ENCODE results near the gene SAMD1.
A peak's percentile ranks its signal among the peaks of the same experiment; 100 is the strongest.

Gene SAMD1

DNA sequence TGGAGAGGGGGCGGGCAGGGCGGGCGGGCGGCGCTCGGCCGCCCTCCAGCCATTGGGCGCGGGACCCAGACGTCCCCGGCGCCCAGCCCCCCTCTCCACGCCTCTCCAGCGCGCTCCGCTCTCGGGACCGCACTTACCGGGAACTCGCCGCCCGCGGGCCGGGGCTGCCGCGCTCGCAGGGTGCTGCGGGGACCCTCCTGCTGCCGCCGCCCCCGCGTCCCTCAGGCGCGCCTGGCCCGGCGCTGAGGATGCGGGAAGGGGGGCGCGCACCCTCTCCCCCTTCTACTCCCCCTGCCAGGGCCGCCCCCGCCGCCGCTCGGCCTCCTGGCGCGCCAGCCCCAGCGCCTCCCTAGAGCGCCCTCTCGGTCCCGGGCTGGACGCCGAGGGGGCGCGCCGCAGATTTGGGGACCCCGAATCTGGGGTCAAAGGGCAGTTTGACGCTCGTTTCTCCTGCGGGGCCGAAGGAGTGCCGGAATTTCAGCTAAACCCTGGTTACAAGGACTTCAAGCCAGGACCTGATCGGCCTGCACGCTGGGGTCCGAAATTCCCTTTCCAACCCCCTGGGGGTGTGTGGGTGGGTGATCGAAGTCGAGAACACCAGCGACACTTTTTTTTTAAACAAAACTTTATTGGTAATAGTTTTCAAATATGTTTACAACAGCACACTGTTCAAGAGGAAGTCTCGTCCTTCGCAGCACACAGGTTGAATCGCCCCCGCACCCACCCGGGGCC lies 696 bp upstream of the SAMD1 start:
- TF ChIP-seq ZNF274 (IDR thresholded peaks at IDR 0.05; ENCODE audit: low read depth, low read length), result no peak
- peak overlapping the region; percentile 85 for H3K4me3 ChIP-seq (ENCODE audit: low read length)

DNA sequence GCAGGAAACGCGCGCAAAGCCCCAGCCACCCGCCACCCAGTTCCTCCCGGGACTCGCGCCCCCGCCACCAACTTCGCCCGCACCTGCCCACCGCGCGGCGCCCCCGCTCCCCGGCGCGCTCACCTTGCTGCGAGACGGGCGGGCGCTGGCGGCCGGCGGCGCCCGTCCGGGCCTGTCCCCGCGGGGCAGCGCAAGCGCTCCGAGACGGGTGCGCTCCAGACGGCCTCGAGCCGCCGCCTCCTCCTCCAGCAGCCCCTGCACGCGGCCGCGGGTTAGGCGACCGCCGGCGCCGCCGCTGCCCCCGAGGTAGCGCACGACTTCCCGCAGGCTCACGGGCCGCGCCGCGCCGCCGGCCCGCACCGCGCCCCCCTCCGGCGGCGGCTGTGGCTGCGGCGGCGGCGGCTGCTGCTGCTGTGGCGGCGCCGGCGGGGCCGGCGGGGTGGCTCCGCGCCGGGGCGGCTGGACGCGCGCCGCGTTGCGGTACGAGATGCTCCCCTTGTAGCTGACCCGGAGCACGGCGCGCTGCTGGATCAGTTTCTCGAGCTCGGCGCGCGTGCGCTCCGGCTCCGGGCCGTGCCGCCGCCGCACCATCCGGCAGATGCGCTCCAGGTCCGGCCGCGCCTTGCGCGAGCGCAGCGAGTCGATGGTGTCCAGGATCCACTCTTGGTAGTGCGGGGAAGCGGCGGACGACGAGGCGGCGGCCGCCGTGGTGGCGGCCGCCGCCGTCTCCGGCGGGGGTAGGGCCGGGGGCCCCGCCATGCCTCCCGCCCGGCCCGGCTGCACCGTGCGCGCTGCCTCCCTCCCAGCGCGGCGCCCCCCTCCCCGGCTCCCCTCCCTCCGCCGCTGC lies 666 bp downstream of the SAMD1 start:
- TF ChIP-seq ZNF274 (IDR thresholded peaks at IDR 0.05; ENCODE audit: low read depth, low read length), result no peak
- H3K4me3 ChIP-seq (ENCODE audit: low read length), result peak overlapping the region; percentile 73

- no peak for TF ChIP-seq ZNF274 (IDR thresholded peaks at IDR 0.05; ENCODE audit: low read depth, low read length)
- H3K4me3 ChIP-seq (ENCODE audit: low read length), result peak overlapping the region; percentile 47; the same call in 1 of the 2 replicates
Measured at GRCh38 chr19:14089412-14089661, 1.2 kb downstream of the SAMD1 start.

DNA sequence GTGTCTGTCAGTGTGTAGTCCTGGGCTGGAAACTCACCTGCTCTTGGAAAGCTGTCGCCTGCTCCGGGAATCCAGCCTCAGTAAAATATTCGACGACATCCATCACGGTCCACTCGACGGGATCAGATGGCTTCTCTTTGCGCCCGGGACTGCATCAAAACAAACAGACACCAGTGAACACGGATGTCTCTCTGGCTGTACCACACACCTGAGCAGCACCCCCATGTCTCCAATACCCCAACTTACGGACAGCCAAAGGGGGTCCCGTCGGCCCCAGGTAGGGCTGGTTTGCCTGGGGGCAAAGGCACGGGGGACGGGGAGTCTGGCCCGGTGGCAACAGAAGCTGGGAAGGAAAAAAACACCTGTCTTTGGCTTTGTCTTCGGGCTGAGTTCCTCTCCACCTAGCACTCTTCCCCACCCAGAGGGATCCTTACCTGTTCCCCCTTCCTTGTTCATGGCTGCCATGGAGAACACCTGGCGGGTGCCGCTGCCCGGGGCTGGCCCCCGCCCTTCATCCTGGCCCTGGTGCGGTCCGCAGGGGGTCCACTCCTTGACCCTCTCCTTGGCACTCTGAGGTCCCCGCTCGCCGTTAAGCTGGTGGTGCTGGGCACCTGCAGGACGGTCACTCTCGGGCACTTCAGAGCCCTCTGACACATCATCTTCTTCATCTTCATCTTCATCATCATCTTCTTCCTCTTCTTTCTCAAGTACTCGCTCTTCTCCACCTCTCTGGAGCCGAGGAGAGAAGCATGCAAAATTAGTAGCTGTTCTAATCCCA lies 1.7 kb downstream of the SAMD1 start:
- peak overlapping the region; percentile 47; the same call in 1 of the 2 replicates for H3K4me3 ChIP-seq (ENCODE audit: low read length)
- TF ChIP-seq ZNF274 (IDR thresholded peaks at IDR 0.05; ENCODE audit: low read depth, low read length), result no peak

DNA sequence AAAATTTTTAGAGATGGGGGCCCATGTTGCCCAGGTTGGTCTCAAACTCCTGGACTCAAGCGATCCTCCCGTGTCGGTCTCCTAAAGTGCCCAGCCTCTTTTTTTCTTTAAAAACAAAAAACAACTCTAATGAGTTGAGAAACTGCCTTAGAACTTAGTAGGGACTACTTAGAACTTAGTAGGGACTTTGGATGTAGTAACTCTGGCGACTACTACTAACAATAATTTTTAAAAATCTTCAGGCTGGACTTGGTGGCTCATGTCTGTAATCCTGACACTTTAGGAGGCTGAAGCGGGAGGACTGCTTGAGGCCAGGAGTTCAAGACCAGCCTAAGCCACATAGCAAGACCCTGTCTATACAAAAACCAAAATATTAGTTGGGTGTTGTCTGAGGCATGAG lies 4.5 kb downstream of the SAMD1 start:
- no peak for TF ChIP-seq ZNF274 (IDR thresholded peaks at IDR 0.05; ENCODE audit: low read depth, low read length)
- H3K4me3 ChIP-seq (ENCODE audit: low read length), result no peak overlapping the region

DNA sequence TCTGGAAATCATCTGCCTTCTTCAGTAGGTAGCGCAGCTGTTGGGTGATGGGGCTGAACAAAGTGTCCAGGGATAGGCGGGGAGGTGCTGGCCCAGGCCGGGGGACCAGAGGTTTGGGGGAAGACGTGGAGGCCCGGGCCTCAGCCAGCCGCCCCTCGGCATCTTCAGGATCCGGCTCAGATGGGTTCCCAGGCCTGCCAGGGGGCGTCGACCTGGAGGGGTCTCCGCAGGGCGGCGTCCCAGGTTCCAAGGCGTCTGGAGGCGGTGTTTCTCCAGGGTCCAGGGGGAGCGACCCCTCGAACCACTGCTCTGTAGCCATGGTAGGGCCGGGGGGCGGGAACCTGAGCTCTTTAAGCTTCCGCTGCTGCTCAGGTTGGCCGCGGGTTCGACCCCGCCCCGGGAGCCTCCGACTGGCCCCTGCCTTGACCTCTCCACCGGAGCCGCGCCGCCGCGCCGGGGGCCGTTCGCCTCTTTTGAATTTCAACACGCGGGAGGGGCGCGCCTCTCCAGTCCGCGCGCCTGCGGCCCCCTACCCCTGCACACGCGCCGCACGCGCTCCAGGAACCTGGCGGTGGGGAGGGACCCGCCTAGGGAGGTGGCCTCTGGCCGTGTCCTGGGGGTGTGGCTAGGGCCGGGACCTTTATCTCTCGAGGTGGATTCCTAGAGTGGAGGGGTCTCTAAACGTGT lies 5.1 kb downstream of the SAMD1 start, which contains the start of gene C19orf67:
C19orf67 (minus strand) TSS at position 475 of the 687 bp plus-strand sequence; CDS start at position 319, 156 bp downstream.
- H3K4me3 ChIP-seq (ENCODE audit: low read length), result no peak within 1 kb of the TSS
- TF ChIP-seq ZNF274 (IDR thresholded peaks at IDR 0.05; ENCODE audit: low read depth, low read length), result no peak

DNA sequence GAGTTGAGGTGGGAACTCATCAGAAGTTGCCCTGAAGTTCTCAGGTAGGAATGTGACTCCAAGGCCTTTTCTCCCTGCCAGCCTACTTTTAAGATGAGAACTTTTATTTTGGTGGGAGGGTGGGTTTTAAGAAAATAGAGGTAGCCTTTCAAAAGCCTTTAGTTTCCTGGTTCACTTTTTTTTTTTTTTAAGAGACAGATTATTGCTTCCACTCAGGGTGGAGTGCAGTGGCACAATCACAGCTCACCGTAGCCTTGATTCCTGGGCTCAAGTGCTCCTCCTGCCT lies 7.9 kb downstream of the SAMD1 start:
- TF ChIP-seq ZNF274 (IDR thresholded peaks at IDR 0.05; ENCODE audit: low read depth, low read length), result no peak
- peak overlapping the region; percentile 85; the same call in 1 of the 2 replicates for H3K4me3 ChIP-seq (ENCODE audit: low read length)

- TF ChIP-seq ZNF274 (IDR thresholded peaks at IDR 0.05; ENCODE audit: low read depth, low read length), result no peak
- peak overlapping the region; percentile 85 for H3K4me3 ChIP-seq (ENCODE audit: low read length)
Measured at GRCh38 chr19:14081797-14082674, 8.5 kb downstream of the SAMD1 start.

- no peak for TF ChIP-seq ZNF274 (IDR thresholded peaks at IDR 0.05; ENCODE audit: low read depth, low read length)
- peak overlapping the region; percentile 90 for H3K4me3 ChIP-seq (ENCODE audit: low read length)
Measured at GRCh38 chr19:14080887-14081796, 9.4 kb downstream of the SAMD1 start.

- no peak overlapping the region for H3K4me3 ChIP-seq (ENCODE audit: low read length)
- TF ChIP-seq ZNF274 (IDR thresholded peaks at IDR 0.05; ENCODE audit: low read depth, low read length), result no peak
Measured at GRCh38 chr19:14078411-14078810, 12.1 kb downstream of the SAMD1 start.

DNA sequence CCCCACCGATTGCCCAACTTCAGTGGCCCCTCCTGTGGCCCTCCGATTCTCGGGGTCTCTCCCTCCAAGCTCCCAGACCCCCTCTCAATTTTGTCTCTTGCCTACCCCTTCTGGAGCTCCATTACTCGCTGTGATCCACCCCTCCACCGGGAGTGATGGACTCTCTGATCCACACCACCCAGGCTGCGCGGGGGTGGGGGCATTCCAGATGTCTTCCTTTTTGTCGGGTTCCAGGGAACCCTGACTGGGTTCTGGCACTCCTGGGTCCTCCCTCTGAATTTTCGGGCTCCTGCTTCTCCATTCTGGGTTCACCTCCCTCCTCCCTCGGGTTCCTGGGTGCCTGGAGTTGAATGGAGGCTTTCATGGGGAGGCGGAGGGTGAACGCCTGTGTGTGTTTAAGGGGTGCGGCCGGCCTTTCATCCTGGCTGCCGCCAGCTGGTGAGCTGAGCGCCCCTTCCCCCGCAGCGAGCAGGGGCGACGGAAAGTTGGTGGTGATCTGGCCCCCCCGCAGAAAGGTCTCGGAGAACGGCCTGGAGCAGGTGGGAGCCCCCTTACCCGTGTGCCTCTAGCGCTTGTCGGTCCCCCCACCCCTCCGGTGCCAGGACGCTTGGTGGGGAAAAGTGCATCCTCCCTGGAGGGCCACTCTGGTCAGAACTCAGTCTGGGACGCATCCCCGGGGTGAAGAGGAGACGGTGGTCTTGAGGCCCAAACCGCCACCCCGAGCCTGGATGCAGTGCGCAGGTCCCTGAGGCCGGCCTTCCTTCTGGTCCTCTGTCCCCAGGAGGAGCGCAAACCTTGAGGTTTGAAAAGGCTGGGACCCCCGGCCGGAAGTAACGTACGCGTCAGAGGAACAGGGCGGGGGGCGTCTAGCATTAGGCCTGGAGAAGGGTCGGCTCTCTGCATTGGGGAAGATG lies 16.4 kb downstream of the SAMD1 start:
- no peak for TF ChIP-seq ZNF274 (IDR thresholded peaks at IDR 0.05; ENCODE audit: low read depth, low read length)
- H3K4me3 ChIP-seq (ENCODE audit: low read length), result peak overlapping the region; percentile 56
